Panc1 (cell line): ENCODE measurements around the gene MCF2L. TPM values are rescaled to one million over a fixed set of nuclear protein-coding genes. Genes with fewer than 3 reads are reported as not detected.

Source experiments
- ATAC-seq: fragments of 200-7000 bp; cut with Tn5 transposase; 2 replicates; pipeline ENCODE4 v1.9.1; 2020; ENCODE audit warnings: mild to moderate bottlenecking, moderate library complexity
- BruUV-seq: library from RNA; stranded (reverse); fragments of 400-500 nt; replicated peaks from 2 replicates; lab custom pipeline; 2021; lab: Mats Ljungman, UMichigan
- CTCF ChIA-PET: fragments of 300-600 bp; sonication (Branson Sonifier 250); formaldehyde crosslinking; loops from one replicate; lab custom pipeline; 2022; ENCODE audit warnings: antibody characterized with exemption; lab: Charles Lee
- POLR2A ChIA-PET: fragments of 300-600 bp; sonication (Branson Sonifier 250); formaldehyde crosslinking; loops from one replicate; lab custom pipeline; 2022; ENCODE audit warnings: antibody characterized with exemption; lab: Charles Lee
- DNase-seq: peaks from one replicate; pipeline ENCODE4 v3.0.0-alpha.2; 2010; ENCODE audit warnings: low read depth, low spot score
- H3K27ac ChIP-seq: 2 replicates; pipeline ENCODE4 v1.5.1; 2011; ENCODE audit warnings: mild to moderate bottlenecking, low read length, inconsistent platforms
- H3K27me3 ChIP-seq: fragments of 200-500 bp; sonication (Bioruptor generic); 2 replicates; pipeline ENCODE4 v1.6.0; 2014; ENCODE audit warnings: low read length, inconsistent platforms; ENCODE audit not compliant: control insufficient read depth, insufficient read depth
- H3K36me3 ChIP-seq: fragments of 200-500 bp; sonication (Bioruptor generic); 2 replicates; pipeline ENCODE4 v1.5.1; 2014; ENCODE audit warnings: inconsistent platforms, mild to moderate bottlenecking, low read length, moderate library complexity; ENCODE audit not compliant: control insufficient read depth, insufficient read depth
- H3K4me1 ChIP-seq: 2 replicates; pipeline ENCODE4 v1.5.1; 2011; ENCODE audit warnings: inconsistent platforms, mild to moderate bottlenecking, low read length, moderate library complexity; ENCODE audit not compliant: control insufficient read depth, insufficient read depth
- H3K4me3 ChIP-seq, 2 experiments: 2 replicates each; pipeline ENCODE4 v1.5.1; 2011 to 2012; ENCODE audit warnings: low read depth in 2 of 2, low read length in 2 of 2, mild to moderate bottlenecking in 2 of 2, inconsistent platforms in 1 of 2, moderate library complexity in 1 of 2
- H3K9me3 ChIP-seq: fragments of 200-500 bp; sonication (Bioruptor generic); 2 replicates; pipeline ENCODE4 v1.5.1; 2014; ENCODE audit warnings: low read depth, mild to moderate bottlenecking, inconsistent platforms, low read length, moderate library complexity; ENCODE audit not compliant: control insufficient read depth, insufficient read depth
- CTCF ChIP-seq: fragments of 450-650 bp; IDR thresholded peaks from 2 replicates; pipeline ENCODE4 v1.5.1; 2017; ENCODE audit warnings: mild to moderate bottlenecking
- POLR2AphosphoS5 ChIP-seq: IDR thresholded peaks from 2 replicates; pipeline ENCODE4 v1.6.1; 2012; ENCODE audit warnings: mild to moderate bottlenecking, low read depth, low read length, moderate library complexity
- SIN3A ChIP-seq: IDR thresholded peaks from 2 replicates; pipeline ENCODE4 v1.6.1; 2012; ENCODE audit warnings: low read depth, mild to moderate bottlenecking, low read length, moderate library complexity, borderline replicate concordance; ENCODE audit not compliant: insufficient read depth
- TCF7L2 ChIP-seq: IDR thresholded peaks from 2 replicates; pipeline ENCODE4 v1.6.1; 2011; ENCODE audit warnings: mild to moderate bottlenecking, low read depth, low read length, inconsistent platforms
- in situ Hi-C: cut with HindIII; loops from 2 replicates; pipeline ENCODE4 v1.10.0; 2016; ENCODE audit warnings: low sequenced_read_pairs, low pct_unique_long_range_greater_than_20kb
- intact Hi-C: fragments of 100-400 bp; cut with micrococcal nuclease; formaldehyde crosslinking; loops from one replicate; pipeline ENCODE4 v1.10.0; 2022; ENCODE audit not compliant: unreplicated experiment
- total RNA-seq: library from RNA; stranded (reverse); gene quantifications from one replicate; pipeline ENCODE4 v1.2.1, GENCODE V29; 2021; ENCODE audit not compliant: unreplicated experiment
- TF ChIP-seq, protein P1 (sequence below), 2 experiments: IDR thresholded peaks; 2 replicates each; pipeline ENCODE4 v1.6.1; 2011 to 2012; ENCODE audit warnings: low read depth in 2 of 2, control low read depth in 1 of 2, low read length in 1 of 2, mild to moderate bottlenecking in 1 of 2, moderate library complexity in 1 of 2; ENCODE audit not compliant: insufficient read depth in 1 of 2

MCF2L gene
- total RNA-seq, 1 experiment from 2014 or later: 0.57 TPM

- no peak for ATAC-seq
- no peaks in the 10 kb centered on the region for H3K4me1 ChIP-seq
- intact Hi-C loops (no loop called here), in situ Hi-C loops (no loop called here)
- ChIA-PET CTCF (no interaction called here), POLR2A (no interaction called here)
- no peak overlapping the region for H3K4me3 ChIP-seq
- no peak for DNase-seq
- H3K27me3 ChIP-seq: no peaks in the 10 kb centered on the region
- no peak overlapping the region for H3K27ac ChIP-seq
- BruUV-seq: no TSS peak
- TF ChIP-seq POLR2AphosphoS5: no peak
- TF ChIP-seq, protein P1, sequence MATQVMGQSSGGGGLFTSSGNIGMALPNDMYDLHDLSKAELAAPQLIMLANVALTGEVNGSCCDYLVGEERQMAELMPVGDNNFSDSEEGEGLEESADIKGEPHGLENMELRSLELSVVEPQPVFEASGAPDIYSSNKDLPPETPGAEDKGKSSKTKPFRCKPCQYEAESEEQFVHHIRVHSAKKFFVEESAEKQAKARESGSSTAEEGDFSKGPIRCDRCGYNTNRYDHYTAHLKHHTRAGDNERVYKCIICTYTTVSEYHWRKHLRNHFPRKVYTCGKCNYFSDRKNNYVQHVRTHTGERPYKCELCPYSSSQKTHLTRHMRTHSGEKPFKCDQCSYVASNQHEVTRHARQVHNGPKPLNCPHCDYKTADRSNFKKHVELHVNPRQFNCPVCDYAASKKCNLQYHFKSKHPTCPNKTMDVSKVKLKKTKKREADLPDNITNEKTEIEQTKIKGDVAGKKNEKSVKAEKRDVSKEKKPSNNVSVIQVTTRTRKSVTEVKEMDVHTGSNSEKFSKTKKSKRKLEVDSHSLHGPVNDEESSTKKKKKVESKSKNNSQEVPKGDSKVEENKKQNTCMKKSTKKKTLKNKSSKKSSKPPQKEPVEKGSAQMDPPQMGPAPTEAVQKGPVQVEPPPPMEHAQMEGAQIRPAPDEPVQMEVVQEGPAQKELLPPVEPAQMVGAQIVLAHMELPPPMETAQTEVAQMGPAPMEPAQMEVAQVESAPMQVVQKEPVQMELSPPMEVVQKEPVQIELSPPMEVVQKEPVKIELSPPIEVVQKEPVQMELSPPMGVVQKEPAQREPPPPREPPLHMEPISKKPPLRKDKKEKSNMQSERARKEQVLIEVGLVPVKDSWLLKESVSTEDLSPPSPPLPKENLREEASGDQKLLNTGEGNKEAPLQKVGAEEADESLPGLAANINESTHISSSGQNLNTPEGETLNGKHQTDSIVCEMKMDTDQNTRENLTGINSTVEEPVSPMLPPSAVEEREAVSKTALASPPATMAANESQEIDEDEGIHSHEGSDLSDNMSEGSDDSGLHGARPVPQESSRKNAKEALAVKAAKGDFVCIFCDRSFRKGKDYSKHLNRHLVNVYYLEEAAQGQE (IDR thresholded peaks at IDR 0.05; ENCODE audit: insufficient read depth in 1 of 2, low read depth in 2 of 2, low read length in 1 of 2): no peak
- no peaks in the 10 kb centered on the region for H3K9me3 ChIP-seq
- H3K36me3 ChIP-seq: no peaks in the 10 kb centered on the region
These were observed 41.5 kb downstream of the MCF2L start for GRCh38 chr13:113010510-113010865.

GRCh38 chr13:113013303-113013702 is 44.3 kb downstream of the MCF2L start:
- Histone ChIP-seq H3K9me3 (no peaks in the 10 kb centered on the region), H3K36me3 (no peaks in the 10 kb centered on the region), H3K27me3 (no peaks in the 10 kb centered on the region), H3K4me1 (no peaks in the 10 kb centered on the region), H3K27ac (no peak overlapping the region), H3K4me3 (no peak overlapping the region)
- intact Hi-C loops (no loop called here), in situ Hi-C loops (no loop called here)
- TF ChIP-seq, protein P1 (IDR thresholded peaks at IDR 0.05; ENCODE audit: insufficient read depth in 1 of 2, low read depth in 2 of 2, low read length in 1 of 2): no peak
- TF ChIP-seq POLR2AphosphoS5 (no peak), CTCF (no peak), TCF7L2 (no peak), SIN3A (no peak)
- CTCF ChIA-PET: no interaction called here
- no TSS peak for BruUV-seq
- ATAC-seq (no peak), DNase-seq (no peak)
- POLR2A ChIA-PET: no interaction called here
